ENCODE results near the gene NSD2. TPM values are rescaled to one million over a fixed set of nuclear protein-coding genes. Genes with fewer than 3 reads are reported as not detected.
"Not testable (repeated sequence)": the region's sequence is repeated elsewhere in the genome, so short reads cannot be mapped to it uniquely, and the experiment has no call there.

NSD2 gene
- total RNA-seq, 1 donor from 2014 or later = 66.4 TPM

DNA sequence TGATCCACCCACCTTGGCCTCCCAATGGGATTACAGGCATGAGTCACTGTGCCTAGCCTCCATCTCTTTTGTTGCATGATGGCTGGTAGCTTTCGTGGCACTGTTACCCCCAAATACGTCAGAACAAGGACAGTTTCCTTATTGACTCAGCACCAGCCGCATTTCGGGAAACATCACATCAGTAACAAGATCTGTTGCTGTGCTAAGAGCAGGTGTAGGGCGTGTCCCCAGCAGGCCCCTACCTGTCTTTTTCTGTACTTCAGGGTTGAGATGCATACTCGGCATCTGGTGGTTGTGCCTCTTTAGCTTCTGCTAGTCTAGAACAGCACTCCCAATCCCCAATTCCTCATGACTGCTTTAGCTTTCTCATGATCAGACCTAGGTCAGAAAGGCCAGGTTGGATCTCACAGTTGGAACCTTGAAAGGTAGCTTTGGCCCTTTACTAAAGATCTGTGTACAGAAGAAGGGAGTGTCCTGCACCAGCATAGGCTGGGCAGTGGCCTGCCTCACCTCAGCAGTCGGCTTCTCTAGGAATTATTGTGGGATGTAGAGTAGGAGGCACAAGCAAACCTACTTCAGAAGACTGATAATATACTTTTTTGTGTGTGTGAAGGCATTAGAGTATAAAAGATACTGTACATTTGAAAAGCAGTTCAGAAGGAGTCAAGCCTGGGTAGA is 36.8 kb downstream of the NSD2 start:
- H3K4me3 Mint-ChIP-seq (ENCODE audit: unreplicated experiment) = no peak overlapping the region
- no peaks in the 10 kb centered on the region for H3K9me3 Mint-ChIP-seq (ENCODE audit: unreplicated experiment)
- no peaks in the 10 kb centered on the region for H3K27me3 Mint-ChIP-seq (ENCODE audit: unreplicated experiment)
- no peak overlapping the region for H3K27ac Mint-ChIP-seq (ENCODE audit: unreplicated experiment)
- H3K4me1 Mint-ChIP-seq (ENCODE audit: unreplicated experiment) = peaks cover 11% of the 10 kb centered on the region
- H3K36me3 Mint-ChIP-seq (ENCODE audit: unreplicated experiment) = peaks cover 24% of the 10 kb centered on the region
- TF ChIP-seq, protein P1, sequence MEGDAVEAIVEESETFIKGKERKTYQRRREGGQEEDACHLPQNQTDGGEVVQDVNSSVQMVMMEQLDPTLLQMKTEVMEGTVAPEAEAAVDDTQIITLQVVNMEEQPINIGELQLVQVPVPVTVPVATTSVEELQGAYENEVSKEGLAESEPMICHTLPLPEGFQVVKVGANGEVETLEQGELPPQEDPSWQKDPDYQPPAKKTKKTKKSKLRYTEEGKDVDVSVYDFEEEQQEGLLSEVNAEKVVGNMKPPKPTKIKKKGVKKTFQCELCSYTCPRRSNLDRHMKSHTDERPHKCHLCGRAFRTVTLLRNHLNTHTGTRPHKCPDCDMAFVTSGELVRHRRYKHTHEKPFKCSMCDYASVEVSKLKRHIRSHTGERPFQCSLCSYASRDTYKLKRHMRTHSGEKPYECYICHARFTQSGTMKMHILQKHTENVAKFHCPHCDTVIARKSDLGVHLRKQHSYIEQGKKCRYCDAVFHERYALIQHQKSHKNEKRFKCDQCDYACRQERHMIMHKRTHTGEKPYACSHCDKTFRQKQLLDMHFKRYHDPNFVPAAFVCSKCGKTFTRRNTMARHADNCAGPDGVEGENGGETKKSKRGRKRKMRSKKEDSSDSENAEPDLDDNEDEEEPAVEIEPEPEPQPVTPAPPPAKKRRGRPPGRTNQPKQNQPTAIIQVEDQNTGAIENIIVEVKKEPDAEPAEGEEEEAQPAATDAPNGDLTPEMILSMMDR (IDR thresholded peaks at IDR 0.05) = no peak
- DNase-seq (ENCODE audit: extremely low spot score, unreplicated experiment) = no peak

DNA sequence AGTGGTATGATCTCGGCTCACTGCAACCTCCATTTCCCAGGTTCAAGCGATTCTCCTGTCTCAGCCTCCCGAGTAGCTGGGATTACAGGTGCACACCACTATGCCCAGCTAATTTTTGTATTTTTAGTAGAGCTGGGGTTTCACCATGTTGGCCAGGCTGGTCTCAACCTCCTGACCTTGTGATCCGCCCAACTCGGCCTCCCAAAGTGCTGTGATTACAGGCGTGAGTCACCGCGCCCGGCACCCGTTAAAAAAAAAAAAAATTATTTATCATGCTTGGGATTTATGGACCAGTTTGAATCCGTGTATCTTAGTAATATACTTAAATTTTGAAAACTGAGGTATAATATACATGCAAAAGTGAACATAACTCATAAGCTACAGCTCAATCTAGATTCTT is 38.5 kb downstream of the NSD2 start:
- H3K27ac Mint-ChIP-seq (ENCODE audit: unreplicated experiment); H3K27me3 Mint-ChIP-seq (ENCODE audit: unreplicated experiment); H3K4me3 Mint-ChIP-seq (ENCODE audit: unreplicated experiment); H3K9me3 Mint-ChIP-seq (ENCODE audit: unreplicated experiment); DNase-seq (ENCODE audit: extremely low spot score, unreplicated experiment): not testable (repeated sequence)
- Mint-ChIP-seq H3K36me3 (ENCODE audit: unreplicated experiment) (peaks cover 20% of the 10 kb centered on the region), H3K4me1 (ENCODE audit: unreplicated experiment) (peaks cover 13% of the 10 kb centered on the region)

DNA sequence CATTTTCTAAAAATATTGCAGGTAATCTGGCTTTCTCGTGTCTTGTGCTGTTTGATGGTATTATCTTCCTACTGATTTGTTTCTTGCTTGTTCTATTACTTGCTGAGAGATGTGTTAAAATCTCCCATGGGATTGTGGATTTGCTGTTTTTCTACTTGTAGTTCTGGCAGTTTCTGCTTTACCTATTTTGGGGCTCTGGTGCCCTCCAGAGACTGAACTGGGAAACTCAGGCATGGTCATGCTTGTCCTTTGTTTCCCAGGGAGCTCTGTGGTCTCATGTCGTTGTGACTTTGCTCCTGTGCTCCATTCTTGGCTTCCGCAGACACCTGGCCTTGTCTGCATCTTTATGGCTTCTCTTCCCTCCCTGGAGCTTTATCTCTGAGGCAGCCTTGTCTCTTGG is 39.5 kb downstream of the NSD2 start:
- TF ChIP-seq, protein P1 (IDR thresholded peaks at IDR 0.05) = peak; percentile 73
- DNase-seq (ENCODE audit: extremely low spot score, unreplicated experiment) = no peak
- peaks cover 15% of the 10 kb centered on the region for H3K4me1 Mint-ChIP-seq (ENCODE audit: unreplicated experiment)
- peak overlapping the region; percentile 42 for H3K27ac Mint-ChIP-seq (ENCODE audit: unreplicated experiment)
- H3K4me3 Mint-ChIP-seq (ENCODE audit: unreplicated experiment) = no peak overlapping the region
- peaks cover 18% of the 10 kb centered on the region for H3K36me3 Mint-ChIP-seq (ENCODE audit: unreplicated experiment)
- H3K9me3 Mint-ChIP-seq (ENCODE audit: unreplicated experiment) = no peaks in the 10 kb centered on the region
- H3K27me3 Mint-ChIP-seq (ENCODE audit: unreplicated experiment) = no peaks in the 10 kb centered on the region

DNA sequence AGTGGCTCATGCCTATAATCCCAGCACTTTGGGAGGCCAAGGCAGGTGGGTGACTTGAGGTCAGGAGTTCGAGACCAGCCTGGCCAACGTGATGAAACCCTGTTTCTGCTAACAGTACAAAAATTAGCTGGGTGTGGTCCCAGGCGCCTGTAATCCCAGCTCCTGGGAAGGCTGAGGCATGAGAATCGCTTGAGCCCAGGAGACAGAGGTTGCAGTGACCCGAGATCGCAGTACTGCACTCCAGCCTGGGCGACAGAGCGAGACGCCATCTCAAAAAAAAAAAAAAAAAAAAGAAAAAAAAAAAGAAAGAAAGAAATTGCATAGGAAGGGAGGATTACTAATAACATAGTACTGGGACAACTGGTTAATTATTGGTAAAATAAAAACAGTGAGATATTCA is 40.1 kb downstream of the NSD2 start:
- Mint-ChIP-seq H3K27ac (ENCODE audit: unreplicated experiment) (peak overlapping the region; percentile 42), H3K36me3 (ENCODE audit: unreplicated experiment) (peaks cover 18% of the 10 kb centered on the region), H3K4me1 (ENCODE audit: unreplicated experiment) (peaks cover 15% of the 10 kb centered on the region)
- DNase-seq (ENCODE audit: extremely low spot score, unreplicated experiment); H3K4me3 Mint-ChIP-seq (ENCODE audit: unreplicated experiment); H3K27me3 Mint-ChIP-seq (ENCODE audit: unreplicated experiment); H3K9me3 Mint-ChIP-seq (ENCODE audit: unreplicated experiment): not testable (repeated sequence)

DNA sequence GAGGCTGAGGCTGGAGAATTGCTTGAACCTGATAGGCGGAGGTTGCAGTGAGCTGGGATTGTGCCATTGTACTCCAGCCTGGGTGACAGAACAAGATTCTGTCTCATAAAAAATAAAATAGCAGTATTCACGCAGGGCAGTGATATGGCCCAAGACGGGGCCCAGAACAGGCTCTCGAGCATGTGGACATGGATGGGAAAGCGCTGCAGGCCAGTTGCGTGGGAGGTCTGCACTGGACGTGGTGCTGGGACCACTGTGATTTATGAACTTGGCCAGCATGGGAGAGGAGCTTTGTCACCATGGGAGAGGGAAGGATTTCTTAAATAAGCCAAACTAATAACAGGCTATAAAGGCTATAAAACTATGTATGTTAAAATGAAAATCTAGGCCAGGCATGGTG is 51.6 kb downstream of the NSD2 start:
- Mint-ChIP-seq H3K4me3 (ENCODE audit: unreplicated experiment) (no peak overlapping the region), H3K27ac (ENCODE audit: unreplicated experiment) (no peak overlapping the region), H3K9me3 (ENCODE audit: unreplicated experiment) (no peaks in the 10 kb centered on the region), H3K36me3 (ENCODE audit: unreplicated experiment) (peaks cover 22% of the 10 kb centered on the region), H3K27me3 (ENCODE audit: unreplicated experiment) (no peaks in the 10 kb centered on the region), H3K4me1 (ENCODE audit: unreplicated experiment) (peaks cover 7% of the 10 kb centered on the region)
- TF ChIP-seq, protein P1 (IDR thresholded peaks at IDR 0.05) = no peak
- DNase-seq (ENCODE audit: extremely low spot score, unreplicated experiment) = no peak

DNA sequence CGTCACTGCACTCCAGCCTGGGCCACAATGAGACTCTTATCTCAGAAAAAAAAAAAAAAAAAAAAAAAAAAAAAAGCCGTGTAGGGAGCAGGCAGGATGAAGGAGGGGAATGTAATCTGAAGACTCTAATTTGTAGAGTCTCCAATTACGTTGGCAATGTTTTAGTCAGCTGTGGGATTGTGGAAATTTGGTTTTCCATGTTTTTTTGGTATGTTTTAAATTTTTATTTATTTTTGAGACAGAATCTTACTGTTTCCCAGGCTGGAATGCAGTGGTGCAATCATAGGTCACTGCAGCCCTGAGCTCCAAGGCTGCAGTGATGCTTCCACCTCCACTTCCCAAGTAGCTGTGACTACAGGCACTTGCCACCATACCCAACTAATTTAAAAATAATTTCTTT is 56.5 kb downstream of the NSD2 start:
- H3K4me3 Mint-ChIP-seq (ENCODE audit: unreplicated experiment) = no peak overlapping the region
- H3K4me1 Mint-ChIP-seq (ENCODE audit: unreplicated experiment) = peaks cover 18% of the 10 kb centered on the region
- no peaks in the 10 kb centered on the region for H3K27me3 Mint-ChIP-seq (ENCODE audit: unreplicated experiment)
- H3K9me3 Mint-ChIP-seq (ENCODE audit: unreplicated experiment) = no peaks in the 10 kb centered on the region
- DNase-seq (ENCODE audit: extremely low spot score, unreplicated experiment) = no peak
- H3K36me3 Mint-ChIP-seq (ENCODE audit: unreplicated experiment) = peaks cover 28% of the 10 kb centered on the region
- no peak overlapping the region for H3K27ac Mint-ChIP-seq (ENCODE audit: unreplicated experiment)
- TF ChIP-seq, protein P1 (IDR thresholded peaks at IDR 0.05) = no peak
